NK-92 (cell line): Measurements from ENCODE around the gene TTC14.

ENCODE experiments used
- DNase-seq: peaks from one replicate; lab custom pipeline; 2025; ENCODE audit not compliant: unreplicated experiment; lab: John Stamatoyannopoulos, UW

Gene TTC14

DNA sequence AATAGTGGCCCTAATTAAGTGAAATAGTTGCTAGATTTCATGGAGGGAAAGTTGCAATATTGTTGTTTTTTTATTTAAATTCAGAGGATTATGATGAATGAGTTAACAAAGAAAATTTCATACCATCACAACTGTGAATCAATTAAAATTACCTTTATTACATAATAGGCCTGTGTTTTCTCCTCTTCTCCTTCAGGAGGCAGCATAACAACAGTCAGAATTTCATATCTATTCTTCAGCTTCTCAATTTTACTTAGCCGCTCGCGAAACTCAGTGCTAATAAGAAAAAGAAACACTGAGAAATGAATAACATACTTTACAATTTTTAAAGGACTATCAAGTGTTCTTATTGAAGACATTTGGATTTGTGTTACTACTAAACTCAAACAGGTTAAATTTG lies 29.4 kb downstream of the TTC14 start:
- DNase-seq, result no peak

GRCh38 chr3:180633722-180634121 lies 31.8 kb downstream of the TTC14 start:
- DNase-seq, result no peak

DNA sequence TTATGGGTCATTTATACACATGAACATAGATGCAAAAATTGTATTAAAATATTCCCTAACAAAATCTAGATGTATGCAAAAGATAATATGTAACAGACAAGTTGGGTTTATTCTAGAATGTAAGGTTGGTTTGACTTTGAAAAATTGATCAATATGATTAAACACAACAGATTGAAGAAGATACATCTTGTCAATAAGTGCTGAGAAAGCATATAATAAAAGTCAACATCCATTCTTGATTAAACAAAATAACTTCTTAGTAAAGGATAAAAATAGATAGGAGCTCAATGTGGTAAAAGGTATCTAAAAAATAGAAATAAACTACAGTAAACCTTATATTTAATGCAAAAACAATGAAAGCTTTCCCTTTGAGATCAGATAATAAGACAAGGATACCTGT lies 39.0 kb downstream of the TTC14 start:
- no peak for DNase-seq

- DNase-seq, result no peak
Measured at GRCh38 chr3:180646187-180646790, 44.3 kb downstream of the TTC14 start.

- no peak for DNase-seq
Measured at GRCh38 chr3:180656406-180656805, 54.4 kb downstream of the TTC14 start.

- DNase-seq, result no peak
Measured at GRCh38 chr3:180657094-180657493, 55.1 kb downstream of the TTC14 start.
